IMR-90 (cell line): ENCODE measurements around the gene RPS28. TPM values are rescaled to one million over a fixed set of nuclear protein-coding genes. Genes with fewer than 3 reads are reported as not detected.
A peak's percentile ranks its signal among the peaks of the same experiment; 100 is the strongest.

Source experiments
- FOS ChIP-seq: fragments of 150-350 bp; IDR thresholded peaks from 2 replicates; pipeline ENCODE4 v1.6.1; 2016; ENCODE audit warnings: low read depth, low read length
- MAFK ChIP-seq: IDR thresholded peaks from 2 replicates; pipeline ENCODE4 v1.6.1; 2012; ENCODE audit warnings: low read depth, low read length, improper control_type of control experiment
- POLR2A ChIP-seq: IDR thresholded peaks from 2 replicates; pipeline ENCODE4 v1.6.1; 2012; ENCODE audit warnings: mild to moderate bottlenecking, low read depth, low read length
- RFX5 ChIP-seq: IDR thresholded peaks from 2 replicates; pipeline ENCODE4 v1.8.0; 2012; ENCODE audit warnings: low read depth, mild to moderate bottlenecking, low read length, moderate library complexity
- polyA plus RNA-seq, 3 experiments: library from polyadenylated mRNA; depleted of rRNA; stranded (reverse); fragments of >200 nt; gene quantifications; 2 replicates each; pipeline ENCODE4 v1.2.3, GENCODE V29; 2012; ENCODE audit warnings: low replicate concordance in 1 of 3
- total RNA-seq: library from RNA; depleted of rRNA; stranded (reverse); fragments of >200 nt; gene quantifications from 2 replicates; pipeline ENCODE4 v1.2.3, GENCODE V29; 2012

The RPS28 gene
- total and polyA plus RNA-seq, 2 of the 4 experiments (the other 2 are of a cell fraction) = 143 to 643 TPM

DNA sequence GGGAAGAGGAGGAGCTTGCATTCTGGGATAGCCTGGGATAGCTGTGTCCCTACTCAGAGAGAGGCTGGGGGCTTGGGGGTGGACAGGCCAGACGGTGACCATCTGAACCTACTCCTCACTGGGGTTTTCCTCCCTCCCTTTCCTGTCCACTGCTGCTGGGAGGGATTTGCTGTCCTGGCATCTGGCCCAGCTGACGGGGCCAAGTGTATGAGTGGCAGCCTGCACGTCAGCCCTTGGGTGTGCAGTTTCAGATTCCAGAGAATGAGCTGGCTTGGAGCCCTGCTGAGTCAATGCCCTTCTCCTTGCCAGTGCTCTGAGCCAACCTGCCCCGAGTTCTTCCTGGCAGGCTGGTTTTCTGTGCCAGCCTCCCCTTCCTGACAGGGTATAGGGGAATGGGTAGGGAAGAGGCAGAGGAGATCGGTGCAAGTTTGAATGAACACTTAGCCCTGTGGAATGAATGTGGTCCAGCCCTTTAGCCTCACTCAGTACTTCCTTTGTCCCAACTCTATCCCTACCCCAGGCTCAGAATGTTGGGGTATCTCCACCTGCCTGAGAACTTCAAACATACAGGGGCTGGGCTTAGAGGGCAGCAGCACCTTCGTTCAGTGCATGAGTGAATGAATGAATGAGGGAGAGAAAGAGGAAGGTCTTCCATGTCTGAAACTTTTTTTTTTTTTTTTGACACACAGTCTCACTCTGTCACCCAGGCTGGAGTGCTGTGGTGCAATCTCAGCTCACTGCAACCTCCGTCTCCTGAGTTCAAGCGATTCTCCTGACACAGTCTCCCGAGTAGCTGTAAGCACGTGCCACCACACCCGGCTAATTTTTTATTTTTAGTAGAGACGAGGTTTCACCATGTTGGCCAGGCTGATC lies 40.9 kb downstream of the RPS28 start (continued):
- TF ChIP-seq FOS (peak; percentile 80), MAFK (peak; percentile 62; the same call in 1 of the 2 replicates), POLR2A (0 out of 2 replicates have a peak, but pooled peaks have one; percentile 35), RFX5 (no peak)
